ENCODE measurements around the gene SP8.

SP8 gene

DNA sequence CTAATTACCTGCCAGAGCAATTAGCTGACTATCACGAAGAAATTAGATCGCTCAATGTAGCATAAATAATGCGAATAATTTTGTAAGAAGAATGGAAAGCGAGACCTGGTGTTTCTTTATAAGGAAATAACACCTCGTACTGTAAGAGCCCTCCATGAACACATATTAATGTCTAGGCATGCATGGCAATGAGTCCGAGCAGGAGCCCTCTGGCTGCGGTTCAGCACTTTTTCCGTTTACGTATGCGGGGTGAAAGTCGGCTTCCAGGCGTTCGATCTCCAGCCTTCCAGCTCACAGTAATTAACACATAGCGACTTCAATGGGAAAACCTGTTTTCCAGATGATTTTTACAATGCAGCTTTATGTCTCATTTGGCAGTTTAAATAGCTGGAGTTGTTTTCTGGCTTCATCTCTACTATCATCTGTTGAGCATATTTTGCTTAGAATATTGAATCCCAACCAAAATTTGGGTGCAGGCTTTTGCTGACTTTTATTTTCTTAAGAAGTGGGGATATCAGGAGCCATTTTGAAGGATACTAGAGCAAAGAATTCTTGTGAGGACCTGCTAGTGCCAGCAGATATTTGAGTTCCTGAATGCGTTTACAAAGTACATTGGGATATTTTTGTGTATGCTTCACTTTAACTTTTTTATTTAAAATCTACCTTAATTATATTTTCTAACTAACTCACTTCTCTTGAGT is 7.2 kb upstream of the SP8 start:
- DNase-seq = no peak

DNA sequence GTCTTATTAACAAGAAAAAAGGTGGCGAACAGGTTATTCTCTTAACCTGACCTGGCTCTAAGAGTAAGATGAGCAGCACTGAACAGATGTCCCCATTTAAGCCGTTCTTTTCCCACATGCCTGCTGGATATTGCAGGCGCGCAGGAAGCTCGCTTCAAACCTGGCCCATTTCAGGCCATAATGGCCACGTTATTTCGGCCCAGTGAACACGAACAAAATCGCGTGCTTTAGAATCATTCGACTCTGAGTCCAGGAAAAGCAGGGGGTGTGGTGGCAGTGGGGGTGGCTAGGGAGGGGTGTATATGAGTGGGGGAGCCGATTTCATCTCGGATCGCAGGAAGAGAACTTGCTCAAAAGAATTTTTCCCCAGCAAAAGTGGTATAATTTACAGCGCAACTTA is 6.6 kb upstream of the SP8 start:
- no peak for DNase-seq

DNA sequence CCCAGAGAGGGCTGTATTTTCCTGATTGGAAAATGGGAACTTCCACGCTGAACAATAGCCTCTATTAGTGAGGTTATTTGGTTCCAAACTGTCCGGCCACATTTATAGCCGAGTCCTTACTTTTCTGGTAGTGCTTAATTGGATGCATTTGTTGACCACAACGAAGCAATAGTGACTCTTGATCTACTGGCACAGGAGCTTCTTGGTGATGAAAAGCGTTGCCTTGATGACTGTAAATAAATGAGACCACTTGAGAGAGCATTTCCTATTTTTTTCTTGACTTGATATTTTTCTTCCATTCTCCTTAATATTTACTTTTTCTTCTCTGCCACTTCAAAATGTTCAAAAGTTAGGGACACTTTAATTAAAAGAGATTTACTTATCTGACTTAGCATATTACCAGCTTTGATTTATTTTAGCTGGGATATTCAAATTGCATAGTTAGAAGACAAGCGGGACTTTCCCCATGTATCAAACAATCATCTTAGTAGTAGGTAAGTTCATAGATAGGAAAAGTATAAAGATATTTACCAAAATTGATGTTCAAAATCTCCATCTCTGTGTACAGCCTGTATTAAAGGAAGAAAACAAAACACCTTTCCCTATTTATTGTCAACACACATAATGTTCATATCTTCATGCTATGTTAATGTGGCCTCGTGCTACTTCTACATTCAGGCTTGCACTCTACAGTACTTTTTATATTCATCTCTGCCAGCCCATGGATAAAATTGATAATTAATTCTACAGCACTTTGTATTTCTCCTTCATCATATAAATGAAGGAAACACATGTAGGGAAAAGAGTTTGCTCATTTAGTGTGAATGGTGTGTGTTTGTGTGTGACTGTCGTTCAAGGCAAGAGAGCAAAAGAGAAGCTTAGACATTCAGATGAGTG is 5.1 kb upstream of the SP8 start:
- no peak for DNase-seq

DNA sequence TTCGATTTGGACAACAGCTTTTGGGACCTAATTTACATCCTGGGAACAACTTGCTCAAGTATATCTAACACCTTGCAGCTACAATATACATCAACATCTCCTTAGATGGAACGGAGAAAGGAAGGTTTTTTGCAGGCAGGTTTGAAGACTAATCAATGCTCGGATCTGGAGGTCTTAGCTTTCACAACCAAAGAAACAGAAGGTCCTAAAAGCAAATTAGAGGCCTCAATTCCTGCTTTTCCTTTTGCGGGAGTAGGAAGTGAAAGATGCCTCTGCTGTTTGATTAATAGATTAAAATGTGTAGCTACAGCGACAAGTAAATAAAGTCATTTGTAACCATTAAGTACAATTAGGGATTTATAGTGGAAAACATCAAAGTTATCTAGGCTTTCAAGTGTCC is 3.7 kb upstream of the SP8 start:
- DNase-seq = no peak

DNA sequence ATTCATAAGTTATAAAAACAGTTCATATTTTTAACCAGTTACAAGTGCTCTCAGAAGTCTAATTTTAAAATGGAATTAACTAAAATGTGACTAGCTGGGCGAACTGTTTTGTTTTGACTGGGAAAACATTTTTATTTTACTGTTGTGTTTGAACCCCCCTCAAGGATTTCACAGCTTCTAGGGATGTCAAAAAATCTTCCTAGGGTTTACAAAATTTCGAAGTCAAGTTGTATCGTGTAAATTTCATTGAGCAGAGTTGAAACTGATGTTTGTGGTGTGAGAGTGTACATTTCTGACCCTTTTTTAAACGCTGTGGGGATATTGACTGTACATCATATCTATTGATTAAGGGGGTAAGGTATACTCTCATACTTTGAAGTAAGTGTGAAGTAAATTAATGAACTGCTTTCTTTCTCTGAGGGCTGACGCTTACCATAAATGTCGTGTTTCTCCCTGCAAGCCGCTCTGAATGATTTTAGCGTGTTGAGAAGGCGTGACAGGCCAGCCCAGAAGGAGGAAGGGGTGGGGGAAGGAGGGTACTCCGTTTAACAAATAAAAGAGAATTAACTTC is 1.8 kb upstream of the SP8 start:
- no peak for DNase-seq

DNA sequence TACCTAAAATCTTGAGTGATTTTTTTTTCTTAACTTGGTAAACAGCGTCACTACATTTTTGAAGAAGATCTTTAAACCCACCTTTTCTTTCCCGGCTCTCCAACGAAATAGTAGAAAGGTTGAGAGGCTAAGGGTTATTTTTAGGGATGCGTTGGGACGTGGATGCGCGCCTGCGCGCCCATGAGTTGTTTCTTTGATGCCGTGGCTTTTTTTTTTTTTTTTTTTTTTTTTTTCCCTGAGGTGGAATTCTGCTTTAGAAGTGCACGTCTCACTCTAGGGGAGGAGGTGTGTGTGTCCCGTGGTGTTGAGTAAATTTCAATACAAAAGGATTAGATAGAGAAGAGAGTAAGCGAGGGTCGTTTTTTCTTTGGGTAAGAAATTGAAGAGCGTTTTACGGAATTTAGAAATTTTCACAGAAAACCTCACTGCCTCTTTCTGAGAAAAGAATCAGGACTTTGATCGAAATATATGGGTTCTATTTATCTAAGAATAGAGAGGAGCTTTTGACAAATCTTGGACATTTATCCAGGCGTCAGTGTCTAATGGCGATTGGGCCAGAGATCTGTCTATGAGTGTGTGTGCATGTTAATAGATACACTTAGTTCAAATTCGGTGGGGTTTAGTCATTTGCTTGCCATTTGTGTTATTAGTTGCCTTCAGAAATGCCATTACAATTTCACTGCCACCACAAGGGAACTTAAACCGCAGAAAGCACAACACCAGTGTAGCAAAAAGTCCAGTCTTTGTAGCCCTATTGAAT is 1.2 kb upstream of the SP8 start:
- DNase-seq = no peak

DNA sequence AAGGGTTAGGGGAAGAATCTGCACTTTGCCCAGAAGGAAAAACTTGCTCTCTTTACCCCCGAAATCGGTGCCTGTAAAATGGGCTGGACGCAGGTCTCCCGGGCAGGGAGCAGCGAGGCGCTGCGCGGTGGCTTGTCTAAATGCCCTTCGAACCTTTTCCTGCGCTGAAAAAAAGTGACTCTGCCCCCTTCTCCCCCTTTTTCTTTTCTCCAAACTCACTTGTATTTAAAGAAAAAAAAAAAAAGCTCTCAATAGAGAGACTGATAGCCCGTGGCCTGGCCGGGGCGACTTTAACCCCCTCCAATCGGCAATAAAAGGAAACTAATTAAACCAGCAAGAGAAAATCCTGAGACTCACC is 286 bp downstream of the SP8 start:
- DNase-seq = no peak

DNA sequence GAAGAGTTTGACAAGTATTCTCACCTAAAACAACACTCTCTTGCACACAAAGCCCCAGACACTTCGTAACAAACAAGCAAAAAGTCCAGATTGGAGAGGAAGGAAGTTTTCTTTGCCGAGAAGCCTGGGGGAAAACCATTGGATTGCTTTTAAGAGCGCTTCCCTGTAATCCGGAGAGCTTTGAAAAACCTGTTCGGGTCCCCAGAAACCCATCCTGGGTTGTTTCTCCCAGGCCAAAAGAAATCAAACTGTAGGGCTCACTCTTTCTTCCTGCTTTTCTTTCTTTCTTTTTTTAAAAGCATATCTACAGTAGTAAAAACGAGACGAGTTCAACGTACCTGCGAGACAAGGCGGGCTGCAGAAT is 655 bp downstream of the SP8 start:
- DNase-seq = peak; percentile 67

DNA sequence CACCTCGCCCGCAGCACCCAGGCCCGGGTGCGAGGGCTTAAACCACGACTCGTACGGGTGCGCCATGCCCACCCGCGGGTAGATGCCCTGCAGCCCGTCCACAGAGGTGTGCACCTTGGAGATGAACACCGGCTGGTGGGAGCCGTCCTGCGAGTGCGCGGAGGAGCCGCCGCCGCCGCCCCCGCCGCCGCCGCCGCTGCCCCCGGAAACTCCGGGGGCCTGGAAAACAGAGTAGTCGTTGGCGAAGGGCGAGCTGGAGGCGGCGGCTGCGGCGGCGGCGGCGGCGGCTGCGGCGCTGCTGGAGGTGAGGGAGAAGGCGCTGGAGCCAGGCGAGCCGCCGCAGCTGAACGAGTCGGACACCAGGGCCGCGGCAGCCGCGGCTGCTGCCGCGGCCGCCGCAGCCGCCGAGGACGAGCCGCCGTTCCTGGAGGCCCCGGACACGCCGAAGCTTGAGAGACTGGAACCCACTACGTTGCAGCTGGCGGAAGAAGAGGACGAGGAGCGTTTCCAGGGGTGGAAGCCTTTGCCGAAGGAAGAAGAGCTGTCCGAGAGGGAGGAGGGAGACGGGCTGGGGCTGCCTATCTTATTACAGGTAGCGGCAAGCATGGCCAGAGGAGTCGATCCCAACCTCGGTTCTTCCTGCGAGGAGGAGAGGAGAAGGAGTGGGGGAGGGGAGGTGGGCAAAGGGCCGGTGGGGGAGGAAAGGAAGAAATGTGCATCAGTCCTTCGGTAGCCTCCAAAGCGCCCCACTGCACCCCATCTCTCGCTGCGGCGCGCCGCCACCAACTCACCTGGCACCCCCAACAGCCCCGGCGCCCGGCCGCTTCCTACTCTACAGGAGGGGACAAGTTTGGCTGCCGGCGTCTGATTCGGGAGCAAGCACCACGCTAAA is 1.3 kb downstream of the SP8 start:
- DNase-seq = peak; percentile 67

DNA sequence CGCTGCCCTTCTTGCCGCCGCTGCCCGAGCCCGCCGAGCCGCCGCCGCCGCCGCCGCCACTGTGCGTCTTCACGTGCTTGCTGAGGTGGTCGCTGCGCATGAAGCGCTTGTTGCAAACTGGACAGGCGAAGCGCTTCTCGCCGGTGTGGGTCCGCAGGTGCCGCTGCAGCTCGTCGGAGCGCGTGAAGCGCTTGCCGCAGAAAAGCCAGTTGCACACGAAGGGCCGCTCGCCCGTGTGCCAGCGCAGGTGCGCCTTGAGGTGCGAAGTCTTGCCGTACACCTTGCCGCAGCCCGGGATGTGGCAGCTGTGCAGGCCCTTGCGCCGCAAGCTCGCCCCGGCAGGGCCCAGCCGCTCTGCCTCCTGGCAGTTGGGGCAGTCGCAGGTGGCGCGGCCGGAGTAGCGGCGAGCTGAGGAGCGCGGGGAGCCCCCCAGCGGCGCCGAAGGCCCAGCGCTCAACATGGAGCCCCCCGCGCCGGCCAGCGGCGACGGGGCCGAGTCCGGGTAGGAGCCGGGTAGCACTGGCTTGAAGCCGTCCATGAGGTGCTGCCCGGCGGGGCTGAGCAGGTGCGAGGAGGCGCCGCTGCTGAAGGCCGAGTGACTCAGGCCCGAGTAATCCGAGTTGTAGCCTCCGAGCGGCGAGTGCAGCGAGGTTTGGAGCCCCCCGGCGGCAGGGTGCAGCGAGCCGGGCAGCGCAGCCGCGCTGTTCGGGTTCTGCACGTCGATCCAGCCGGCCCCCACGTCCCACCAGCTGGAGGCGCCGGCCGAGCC is 2.1 kb downstream of the SP8 start:
- DNase-seq = peak; percentile 76

DNA sequence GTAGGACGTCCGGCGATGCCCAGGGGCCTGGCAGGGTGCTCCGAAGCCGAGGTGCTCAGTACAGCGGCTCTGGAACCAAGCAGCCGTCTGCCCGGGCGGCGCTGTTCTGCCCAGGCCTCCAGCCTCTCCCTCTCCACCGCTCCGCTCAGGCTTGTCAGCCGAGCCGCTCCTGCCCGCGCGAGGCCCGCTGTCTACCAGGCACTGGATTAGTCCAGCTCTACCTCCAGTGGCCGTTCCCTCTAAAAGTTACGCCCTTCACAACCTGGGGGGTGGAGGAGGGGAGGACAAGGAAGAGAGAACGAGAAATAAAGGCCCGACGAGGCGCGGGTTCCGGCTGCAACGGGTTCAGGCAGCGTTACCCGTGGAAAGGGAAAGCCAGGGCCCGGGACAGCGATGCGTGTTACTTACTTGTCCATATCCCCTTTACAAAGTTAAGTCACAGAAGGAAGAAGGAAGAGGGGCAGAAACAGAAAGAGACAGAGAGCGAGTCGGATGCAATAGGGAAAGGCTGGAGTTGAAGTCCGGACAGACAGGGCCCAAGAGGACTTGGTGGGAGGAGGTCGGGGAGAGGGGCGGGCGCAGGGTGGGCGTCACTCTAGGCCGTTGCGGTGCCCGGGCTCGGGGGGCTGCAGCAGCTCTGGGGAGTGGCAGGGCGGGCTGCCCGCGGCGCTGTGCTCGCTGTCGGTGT is 2.8 kb downstream of the SP8 start:
- DNase-seq = peak; percentile 72

DNA sequence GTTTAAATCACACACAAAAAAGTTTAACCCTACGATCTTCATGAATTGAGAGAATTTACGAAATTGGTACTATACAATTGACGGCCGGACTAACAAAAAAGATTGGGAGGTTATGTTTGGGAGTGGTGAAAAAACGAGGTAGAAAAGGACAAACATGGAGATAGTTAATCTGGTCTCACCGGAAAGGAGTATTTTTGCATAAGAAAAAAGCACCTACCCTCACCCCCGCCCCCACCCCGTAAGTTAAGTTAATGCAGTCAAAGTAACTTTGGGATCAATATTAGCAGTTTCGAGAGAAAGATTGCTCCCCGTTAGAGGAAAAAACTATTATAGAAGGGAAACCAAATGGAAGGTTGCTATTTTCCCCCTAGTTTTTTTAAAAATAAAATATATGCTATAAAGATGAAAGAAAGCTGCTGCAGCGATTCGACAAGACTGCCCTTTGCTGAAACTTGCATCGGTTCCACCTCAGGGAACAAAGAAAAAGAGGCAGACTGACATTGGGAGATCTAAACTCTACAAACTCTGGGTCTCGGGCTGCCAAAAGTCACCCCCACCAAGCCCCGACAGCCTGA is 3.5 kb downstream of the SP8 start:
- DNase-seq = no peak

DNA sequence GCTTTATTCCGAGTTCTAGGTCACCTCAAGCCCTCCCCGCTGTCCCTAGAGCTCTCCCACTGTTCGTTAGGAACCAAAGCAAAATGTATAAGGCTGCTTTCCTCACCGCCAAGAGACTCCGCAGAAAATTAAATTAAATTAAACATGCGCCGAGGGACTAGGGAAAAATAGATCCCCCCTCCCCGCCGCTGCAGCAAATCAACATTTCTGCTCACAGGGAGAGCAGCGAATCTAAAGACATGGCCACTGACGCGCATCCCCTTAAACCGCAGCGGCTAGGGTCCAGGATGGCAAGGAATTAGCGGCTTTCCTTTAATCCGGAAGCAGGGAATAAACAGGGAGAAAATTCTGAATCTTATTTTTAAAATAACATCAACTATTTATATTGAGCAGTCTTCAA is 7.6 kb downstream of the SP8 start:
- no peak for DNase-seq

DNA sequence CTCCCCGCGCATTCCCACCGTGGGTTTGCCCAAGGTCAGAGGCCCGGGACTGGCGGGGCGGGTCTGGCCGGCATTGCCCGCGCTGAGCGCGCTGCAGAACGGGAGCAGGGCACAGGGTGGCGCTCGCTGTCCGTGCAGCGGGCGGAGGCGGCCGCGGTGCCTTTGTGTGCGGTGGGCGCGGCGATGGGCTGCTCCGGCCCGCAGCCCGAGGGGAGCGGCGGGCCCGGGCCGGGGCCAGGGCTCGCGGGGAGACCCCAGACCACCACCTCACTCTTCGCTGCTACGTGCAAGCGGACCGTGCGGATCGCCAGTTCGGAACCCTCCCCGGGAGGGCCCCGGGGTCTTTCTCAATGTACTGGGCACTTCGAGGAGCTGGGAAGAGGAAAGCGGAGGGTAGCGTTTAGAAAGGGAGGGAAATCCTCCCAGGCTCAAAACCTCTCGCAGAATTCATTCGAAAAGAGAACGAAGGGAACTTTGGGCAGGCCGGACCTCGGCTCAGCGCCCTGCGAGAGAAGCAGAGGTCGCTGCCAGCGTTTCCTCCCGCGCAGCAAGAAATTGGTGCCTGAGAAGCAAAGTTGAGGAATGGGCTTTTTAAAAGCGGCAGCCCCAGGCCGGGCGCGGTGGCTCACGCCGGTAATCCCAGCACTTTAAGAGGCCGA is 8.5 kb downstream of the SP8 start:
- peak; percentile 38 for DNase-seq

DNA sequence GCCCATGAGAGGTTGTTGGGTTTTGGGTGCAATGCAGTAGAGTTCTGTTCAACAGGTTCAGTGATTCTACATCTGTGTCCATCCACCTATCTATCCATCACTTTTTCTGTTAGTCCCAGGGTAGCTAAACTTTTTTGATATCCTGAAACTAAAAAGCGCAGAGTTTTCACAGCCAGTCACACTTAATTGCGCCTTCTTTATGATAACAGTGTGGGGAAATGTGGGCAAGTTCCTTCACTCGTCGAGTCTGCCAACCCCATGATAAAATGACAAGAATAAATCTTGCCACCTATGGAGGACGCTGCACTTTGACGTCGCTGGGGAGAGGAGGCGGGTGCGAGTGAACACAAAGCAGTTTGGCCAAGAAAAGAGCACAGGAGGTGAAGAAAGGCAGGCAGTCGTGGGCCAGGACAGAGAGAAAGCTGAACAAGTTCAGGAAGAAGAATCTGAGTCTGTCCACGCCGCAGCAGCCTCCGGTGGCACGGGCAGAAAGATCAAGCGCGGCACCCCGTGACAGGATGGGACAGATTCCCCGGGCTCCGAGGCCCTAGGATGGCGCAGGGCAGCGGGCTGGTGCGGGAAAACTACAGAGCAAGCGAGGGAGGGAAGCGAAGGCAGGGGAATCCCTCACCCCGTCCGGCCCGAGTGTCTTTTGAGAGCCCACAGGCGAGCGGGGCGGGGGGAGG is 9.2 kb downstream of the SP8 start:
- DNase-seq = no peak

DNA sequence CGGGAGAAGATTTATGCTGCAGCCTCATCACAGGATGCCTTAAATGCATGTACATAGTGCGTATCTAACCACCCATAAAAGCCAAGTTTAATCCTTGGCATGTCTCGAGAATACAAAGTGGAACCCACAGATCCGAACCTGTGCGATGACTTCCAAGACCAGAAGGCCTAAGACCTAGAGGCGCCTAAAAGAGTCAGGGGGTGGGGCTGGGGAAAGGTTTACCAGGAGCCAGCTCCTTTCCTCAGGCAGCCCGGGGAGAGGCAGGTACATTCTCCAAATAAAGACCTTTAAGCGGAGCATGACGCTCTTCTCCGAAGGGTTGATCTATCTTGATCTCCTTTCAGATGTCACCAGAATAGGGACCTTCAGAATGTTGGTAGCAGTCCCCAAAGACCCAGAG is 9.7 kb downstream of the SP8 start:
- no peak for DNase-seq

DNA sequence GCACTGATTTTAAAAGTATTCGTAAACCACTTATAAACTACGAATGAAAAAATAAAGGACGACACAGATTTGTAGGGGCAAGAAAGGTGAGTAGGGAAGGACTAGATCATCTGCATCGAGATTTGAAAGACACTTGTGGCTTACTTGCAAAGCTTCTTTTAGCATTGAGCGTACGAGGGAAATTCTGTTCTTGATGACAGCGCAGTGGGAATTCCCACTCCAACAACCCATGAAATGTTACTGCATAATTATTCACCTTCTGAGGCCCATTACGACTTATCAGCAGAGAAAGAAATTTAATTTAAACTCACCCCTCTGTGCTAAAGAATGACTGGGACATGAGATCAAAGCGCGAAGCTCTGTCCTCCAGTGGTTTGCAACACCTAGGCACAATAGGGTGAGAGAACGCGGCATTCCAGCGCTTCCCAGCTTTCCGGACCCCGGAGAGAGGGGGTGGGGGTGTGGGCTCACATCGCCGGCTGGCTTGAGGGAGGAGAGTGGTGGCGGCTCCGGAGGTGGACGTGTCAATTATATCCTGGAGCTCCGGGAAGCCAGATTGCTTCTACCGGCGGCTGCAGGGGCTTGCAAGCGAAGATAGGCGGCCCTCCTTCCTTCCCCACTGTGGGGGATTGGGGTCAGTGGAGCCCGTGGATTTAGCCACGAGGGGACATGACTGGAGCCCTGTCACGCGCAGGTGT is 10.3 kb downstream of the SP8 start:
- DNase-seq = no peak

DNA sequence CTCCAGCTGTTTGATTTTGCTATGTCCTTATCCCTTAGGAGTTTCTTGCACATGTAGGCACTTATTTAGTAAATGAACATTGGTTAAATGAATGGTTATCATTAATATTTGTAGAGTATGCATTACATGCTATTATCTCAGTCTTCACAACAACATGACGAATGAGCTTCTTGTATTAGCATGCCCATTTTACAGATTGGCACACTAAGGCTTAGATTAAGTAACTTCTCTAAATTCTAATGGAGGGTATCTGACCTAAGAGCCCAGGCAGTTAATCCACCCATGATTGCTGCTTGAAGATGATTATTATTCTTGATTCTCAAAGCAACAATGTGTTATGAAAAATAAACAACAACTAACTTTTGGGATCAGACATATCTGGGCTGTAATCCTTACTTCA is 32.7 kb downstream of the SP8 start:
- no peak for DNase-seq

DNA sequence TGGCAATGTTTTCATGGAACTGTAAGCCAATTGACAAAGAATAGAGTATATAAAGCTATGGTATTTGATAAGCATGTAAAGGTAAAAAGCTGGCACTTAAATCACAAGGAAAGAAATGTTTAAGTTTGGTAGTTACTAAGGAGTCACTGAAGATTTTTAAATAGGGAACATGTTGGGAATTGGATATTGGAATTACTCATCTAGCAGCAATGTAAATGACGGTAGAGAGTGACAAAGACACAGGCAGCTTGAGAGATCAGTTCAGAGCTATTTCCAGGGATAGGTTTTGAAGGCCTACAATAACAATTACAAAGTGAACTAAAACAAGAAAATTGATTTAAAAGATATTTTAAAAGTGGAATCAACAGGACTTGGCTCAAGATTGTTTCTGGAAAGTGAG is 36.8 kb downstream of the SP8 start:
- DNase-seq = no peak

Data from NCI-H1092 treated with DMSO at 0.1 percent for 48 hours (cell line).